Camera-type eye (tissue), 1 donor: Measurements from ENCODE around the gene IRF3. TPM values are rescaled to one million over a fixed set of nuclear protein-coding genes. Genes with fewer than 3 reads are reported as not detected.

Source experiments
- total RNA-seq: library from RNA; depleted of rRNA; stranded (reverse); fragments of >200 nt; gene quantifications from one replicate; pipeline ENCODE4 v1.2.3, GENCODE V29; 2014

The IRF3 gene, protein sequence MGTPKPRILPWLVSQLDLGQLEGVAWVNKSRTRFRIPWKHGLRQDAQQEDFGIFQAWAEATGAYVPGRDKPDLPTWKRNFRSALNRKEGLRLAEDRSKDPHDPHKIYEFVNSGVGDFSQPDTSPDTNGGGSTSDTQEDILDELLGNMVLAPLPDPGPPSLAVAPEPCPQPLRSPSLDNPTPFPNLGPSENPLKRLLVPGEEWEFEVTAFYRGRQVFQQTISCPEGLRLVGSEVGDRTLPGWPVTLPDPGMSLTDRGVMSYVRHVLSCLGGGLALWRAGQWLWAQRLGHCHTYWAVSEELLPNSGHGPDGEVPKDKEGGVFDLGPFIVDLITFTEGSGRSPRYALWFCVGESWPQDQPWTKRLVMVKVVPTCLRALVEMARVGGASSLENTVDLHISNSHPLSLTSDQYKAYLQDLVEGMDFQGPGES
- 51.1 TPM for total RNA-seq

DNA sequence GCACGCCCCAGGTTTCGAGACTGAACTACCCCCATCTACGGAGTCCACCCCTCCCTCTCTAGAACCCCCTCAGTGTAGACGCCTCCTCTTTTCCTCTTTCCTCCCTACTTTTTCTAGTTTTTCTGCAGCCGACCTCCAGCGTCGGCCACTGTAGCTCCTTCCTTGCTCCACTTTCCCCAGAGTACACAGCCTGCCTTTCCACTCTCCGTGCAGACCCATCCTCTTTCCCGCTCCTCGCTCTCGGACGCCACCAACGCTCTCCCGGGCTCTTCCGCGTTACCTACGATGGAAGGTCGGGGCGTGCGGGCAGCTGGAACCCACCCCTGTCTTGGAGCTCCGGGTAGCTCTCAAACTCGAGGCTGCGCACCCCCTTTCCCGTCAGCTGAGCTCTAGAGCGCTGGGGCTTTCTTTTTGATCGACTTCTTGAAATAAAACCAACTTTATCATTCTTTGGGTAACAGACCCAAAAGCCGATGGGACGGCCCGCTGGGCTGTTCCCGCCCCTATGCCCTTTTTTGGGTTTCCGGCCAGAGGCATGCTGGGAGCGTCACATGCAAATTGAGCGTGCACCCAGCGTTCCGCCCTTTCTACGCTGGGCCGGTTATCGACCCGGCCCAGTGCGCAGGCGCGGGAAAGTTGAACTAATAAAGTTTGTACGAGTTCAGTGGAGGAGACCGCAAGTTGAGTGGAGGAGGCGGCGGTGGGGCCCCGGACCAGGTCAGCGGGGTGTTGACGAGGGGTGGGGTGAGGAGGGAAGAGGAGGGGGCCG, at the start of gene IRF3, which contains the start of gene BCL2L12:
Gene IRF3 (minus strand): TSS at position 507 of the 769 bp plus-strand sequence. CDS start 1,019 bp downstream, outside the sequence.
Gene BCL2L12 (plus strand): TSS at position 583 of the 769 bp plus-strand sequence. CDS start 760 bp downstream, outside the sequence.

DNA sequence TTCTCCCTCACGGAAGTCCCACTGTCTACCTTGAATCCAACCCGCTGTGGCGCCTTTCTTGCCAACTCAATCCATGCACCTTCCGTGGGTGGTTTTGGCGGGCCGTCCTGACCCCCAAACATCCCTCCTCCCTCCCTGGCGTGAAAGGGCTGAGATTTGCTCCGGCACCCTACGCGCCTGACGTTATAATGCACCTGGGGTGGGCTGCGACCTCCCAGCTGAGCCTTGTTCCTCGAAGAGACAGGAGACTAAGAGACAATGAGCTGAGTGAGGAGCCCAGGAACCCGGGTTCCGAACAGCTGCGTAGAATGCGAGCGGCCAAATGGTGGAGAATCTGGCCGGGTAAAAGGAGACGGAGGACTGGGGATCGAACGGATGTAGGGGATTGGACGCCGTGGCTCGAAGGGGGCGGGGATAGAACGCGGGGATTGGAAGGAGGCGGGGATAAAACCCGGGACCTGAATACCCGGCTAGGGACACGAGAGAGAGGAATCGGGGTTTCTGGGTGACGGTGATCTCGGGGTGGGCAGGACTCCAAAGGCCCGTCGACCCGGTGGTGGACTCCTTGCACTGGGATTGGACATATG, 25.1 kb upstream of the IRF3 start, which contains the start of gene CPT1C:
Gene CPT1C (plus strand): TSS at position 461 of the 587 bp plus-strand sequence. CDS start 1,137 bp downstream, outside the sequence.

DNA sequence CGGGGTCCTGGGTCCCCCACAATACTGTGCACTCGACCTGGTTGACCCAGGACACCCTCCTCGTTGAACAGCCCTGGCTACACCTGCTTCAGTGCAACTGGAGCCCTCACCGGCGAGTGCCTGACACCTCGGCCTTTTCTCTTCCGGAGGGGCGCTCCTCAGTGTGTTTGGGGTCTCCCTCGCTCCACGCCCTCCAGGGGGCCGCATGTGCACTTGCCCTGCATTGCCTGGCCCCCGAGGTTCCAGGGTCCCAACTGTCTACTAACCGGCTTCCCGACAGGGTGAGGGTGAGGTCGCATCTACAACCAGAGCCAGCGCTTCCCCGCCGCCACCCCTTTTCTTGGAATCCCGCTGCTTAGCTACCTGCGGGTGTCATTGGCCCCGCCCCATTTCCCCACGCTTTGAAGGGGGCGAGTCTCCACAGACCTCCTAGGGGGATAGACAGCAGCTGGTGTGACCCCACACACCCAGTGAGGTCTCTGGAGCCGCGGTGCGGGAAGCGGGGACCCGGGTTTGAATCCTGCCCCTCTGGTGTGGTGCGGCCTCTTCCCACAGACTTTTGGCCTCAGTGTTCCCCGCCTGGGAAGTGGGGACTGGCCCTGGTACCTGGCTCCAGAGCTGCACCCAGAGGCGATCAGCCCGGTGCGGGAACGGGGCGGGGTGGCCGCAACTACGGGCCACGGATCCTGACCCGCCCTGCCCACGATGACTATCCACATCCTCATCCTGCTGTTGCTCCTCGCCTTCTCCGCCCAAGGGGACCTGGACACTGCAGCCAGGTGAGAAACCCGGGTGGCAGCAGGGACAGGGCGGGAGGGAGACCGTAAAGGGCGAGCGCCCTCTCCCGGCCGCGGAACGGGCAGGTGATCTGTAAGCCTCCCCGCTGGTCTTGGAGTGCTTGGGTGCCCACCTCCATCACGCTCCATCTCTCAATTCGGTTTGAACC, 23.7 kb upstream of the IRF3 start, which contains the start of gene ADM5:
Gene ADM5 (plus strand): TSS at position 462 of the 946 bp plus-strand sequence. CDS start 244 bp downstream, at position 706.

DNA sequence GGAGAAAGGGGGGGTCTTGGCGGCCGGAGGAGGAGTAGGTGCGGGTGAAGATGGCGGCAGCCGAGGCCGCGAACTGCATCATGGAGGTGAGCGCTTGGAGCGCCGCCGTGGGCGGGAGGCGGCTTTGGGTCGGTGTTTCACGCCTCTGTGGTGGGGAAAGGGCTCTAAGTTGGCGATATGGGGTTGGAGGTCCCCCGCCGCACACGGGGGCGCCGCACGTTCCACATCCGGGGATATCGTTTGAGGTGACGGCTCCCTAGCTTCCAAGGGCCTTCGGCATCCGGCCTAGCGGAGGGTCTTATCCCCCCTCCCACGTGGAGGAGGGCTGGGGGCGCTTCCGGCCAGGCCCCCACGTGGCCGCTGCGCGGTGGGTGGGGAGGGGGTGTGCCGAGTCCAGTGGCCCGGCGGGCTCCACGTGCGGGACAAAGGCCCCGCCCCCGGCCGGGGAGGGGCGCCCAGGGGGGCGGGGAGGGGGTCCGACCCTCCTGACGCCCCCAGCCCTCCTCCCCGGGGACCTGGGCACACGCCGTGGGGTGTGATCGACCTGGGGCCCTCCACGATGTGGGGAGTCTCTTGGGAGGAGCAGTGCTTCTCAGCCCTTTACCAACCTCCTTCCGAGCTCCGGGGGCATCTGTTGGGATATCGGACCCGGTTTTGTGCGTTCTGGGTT, 11.7 kb upstream of the IRF3 start, which contains the start of gene PRMT1:
Gene PRMT1 (plus strand): TSS at position 41 of the 670 bp plus-strand sequence. CDS start 10 bp downstream, at position 51.

DNA sequence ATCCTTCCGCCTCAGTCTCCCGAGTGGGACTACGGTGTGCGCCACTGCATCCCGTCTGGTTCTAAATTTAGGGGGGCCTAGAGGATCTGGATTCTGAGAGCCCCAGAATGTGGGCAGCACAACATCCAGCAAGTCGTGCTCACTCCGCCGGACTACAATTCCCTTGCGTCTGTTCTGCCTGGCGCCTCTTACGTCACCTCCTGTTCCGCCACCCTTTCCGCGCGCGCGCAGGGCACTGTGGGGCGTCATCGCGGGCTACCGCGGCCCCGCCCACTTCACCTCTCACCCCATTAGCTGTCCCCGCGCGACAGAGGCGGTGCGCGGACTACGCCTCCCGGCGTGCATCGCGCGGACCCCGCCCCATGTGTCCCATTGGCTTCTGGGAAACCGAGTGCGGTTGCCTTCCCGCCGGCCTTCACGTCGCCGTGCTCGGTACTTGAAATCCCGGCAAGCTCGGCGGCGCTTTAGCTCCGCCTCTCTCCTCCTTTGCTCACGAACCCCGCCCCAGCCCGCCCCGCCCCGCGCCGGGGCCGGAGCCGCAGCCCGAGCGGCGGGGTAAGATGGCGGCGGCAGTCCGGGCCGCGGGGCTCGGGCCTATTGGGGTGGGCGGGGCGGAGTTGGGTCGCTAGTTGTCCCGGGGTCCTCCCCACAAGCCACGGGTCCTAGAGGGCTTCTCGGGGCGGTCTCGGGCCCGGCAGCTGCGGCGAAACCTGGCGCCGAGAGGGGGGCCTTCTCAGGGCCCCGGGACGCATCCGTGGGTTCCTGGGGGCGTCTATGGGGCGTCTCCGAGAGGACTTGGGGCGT, 23.8 kb downstream of the IRF3 start, which contains the start of gene SCAF1:
Gene SCAF1 (plus strand): TSS at position 522 of the 804 bp plus-strand sequence. CDS start 2,818 bp downstream, outside the sequence.

DNA sequence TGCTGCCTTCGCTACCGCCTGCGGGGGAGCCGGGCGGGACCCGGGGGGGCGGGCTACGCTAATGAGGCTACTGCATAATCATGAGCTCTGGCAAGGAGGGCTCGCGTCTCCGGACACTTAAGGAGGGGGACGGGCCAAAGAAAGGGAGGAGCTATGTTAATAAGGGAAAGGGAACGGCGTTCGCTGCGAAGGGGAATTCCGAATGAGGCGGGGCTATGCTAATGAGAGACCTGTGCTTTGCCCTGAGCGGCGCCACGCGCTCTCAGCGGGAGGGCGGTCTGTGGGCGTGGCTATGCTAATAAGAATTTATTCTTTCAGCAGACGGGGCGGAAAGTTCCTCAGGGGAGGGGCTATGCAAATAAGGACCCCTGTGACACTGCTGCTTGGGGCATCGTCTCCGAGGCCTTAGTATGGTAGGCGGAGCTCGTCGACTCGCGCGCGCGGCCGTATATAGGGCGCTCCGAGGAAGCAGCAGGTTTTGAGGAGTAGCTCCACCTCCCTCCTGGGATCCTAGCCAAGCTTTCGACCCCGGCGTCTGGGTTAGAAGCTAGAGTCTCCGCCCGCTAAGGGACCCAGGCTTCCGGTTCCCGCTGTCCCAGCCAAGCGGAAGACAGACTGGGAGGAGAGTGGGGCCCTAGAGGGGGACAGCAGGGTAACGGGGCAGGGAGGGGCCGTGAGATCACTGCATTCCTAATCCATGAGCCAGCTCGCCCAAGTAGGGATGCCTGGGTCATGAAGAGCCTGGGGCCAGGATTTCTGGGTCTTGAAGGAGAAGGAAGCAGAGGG, 25.4 kb downstream of the IRF3 start, which contains the start of gene RRAS:
Gene RRAS (minus strand): TSS at position 31 of the 786 bp plus-strand sequence. CDS start 45 bp downstream, outside the sequence.

Other genes with a start within 250 kb of the IRF3 start
- not detected for gene PTH2, start 242.4 kb downstream of the IRF3 start, total RNA-seq
- not detected for gene GFY, start 240.5 kb downstream of the IRF3 start, total RNA-seq
- 78.0 TPM for gene SLC17A7, start 224.3 kb downstream of the IRF3 start, total RNA-seq
- 77.4 TPM for gene PIH1D1, start 214.0 kb downstream of the IRF3 start, total RNA-seq
- gene ALDH16A1, start 212.6 kb downstream of the IRF3 start, total RNA-seq: 24.0 TPM
- 1.3 TPM for gene FLT3LG, start 191.6 kb downstream of the IRF3 start, total RNA-seq
- 1,223 TPM for gene RPL13A, start 178.2 kb downstream of the IRF3 start, total RNA-seq
- 4,219 TPM for gene RPS11, start 169.4 kb downstream of the IRF3 start, total RNA-seq
- gene FCGRT, start 153.2 kb downstream of the IRF3 start, total RNA-seq: 94.0 TPM
- 58.3 TPM for gene RCN3, start 137.9 kb downstream of the IRF3 start, total RNA-seq
- 38.8 TPM for gene NOSIP, start 85.3 kb downstream of the IRF3 start, total RNA-seq
- 0.77 TPM for gene PRRG2, start 84.5 kb downstream of the IRF3 start, total RNA-seq
- gene PRR12, start 74.7 kb downstream of the IRF3 start, total RNA-seq: 15.8 TPM
- gene RRAS, start 25.7 kb downstream of the IRF3 start, total RNA-seq: 6.5 TPM
- gene SCAF1, start 23.6 kb downstream of the IRF3 start, total RNA-seq: 28.2 TPM
- gene BCL2L12, start 76 bp upstream of the IRF3 start, total RNA-seq: 3.1 TPM
- gene PRMT1, start 11.4 kb upstream of the IRF3 start, total RNA-seq: 298 TPM
- gene ADM5, start 23.7 kb upstream of the IRF3 start, total RNA-seq: 0.77 TPM
- 40.4 TPM for gene CPT1C, start 25.3 kb upstream of the IRF3 start, total RNA-seq
- gene TSKS, start 97.4 kb upstream of the IRF3 start, total RNA-seq: 0.22 TPM
- 61.0 TPM for gene AP2A1, start 101.1 kb upstream of the IRF3 start, total RNA-seq
- gene FUZ, start 147.4 kb upstream of the IRF3 start, total RNA-seq: 38.7 TPM
- 44.2 TPM for gene MED25, start 152.4 kb upstream of the IRF3 start, total RNA-seq
- 126 TPM for gene PTOV1, start 185.3 kb upstream of the IRF3 start, total RNA-seq
- 49.9 TPM for gene PNKP, start 201.7 kb upstream of the IRF3 start, total RNA-seq
- gene AKT1S1, start 211.5 kb upstream of the IRF3 start, total RNA-seq: 7.8 TPM
- 24.8 TPM for gene TBC1D17, start 211.8 kb upstream of the IRF3 start, total RNA-seq
- gene IL4I1, start 231.0 kb upstream of the IRF3 start, total RNA-seq: 0.27 TPM